ENCODE data around the gene MGMT. TPM values are rescaled to one million over a fixed set of nuclear protein-coding genes. Genes with fewer than 3 reads are reported as not detected.

Gene MGMT
- total and polyA plus RNA-seq, 2 donors (not counting 1 experiment from before 2014, with no cell fraction given), result 1.9 to 29.1 TPM

- Histone ChIP-seq H2AFZ (ENCODE audit: low read length) (no peak overlapping the region), H3K9ac (ENCODE audit: insufficient read depth, low read length) (no peak overlapping the region), H3K27me3 (ENCODE audit: control insufficient read depth, insufficient read depth, low read length) (no peaks in the 10 kb centered on the region), H3K4me2 (ENCODE audit: extremely low read depth, insufficient read depth, low read length) (no peak overlapping the region), H3K79me2 (ENCODE audit: control insufficient read depth, insufficient read depth, low read length) (no peaks in the 10 kb centered on the region), H3K9me3 (ENCODE audit: control insufficient read depth, insufficient read depth, low read depth, low read length) (no peaks in the 10 kb centered on the region), H3K4me1 (ENCODE audit: control insufficient read depth, extremely low read depth, insufficient read depth, low read length) (no peaks in the 10 kb centered on the region), H3K27ac (ENCODE audit: insufficient read depth, low read length) (no peak overlapping the region), H3K36me3 (ENCODE audit: control insufficient read depth, insufficient read depth, low read length) (no peaks in the 10 kb centered on the region), H4K20me1 (ENCODE audit: control insufficient read depth, extremely low read depth, insufficient read depth, low read length) (no peaks in the 10 kb centered on the region), H3K4me3 (replicated peaks in 1 of 4; ENCODE audit: control extremely low read depth in 1 of 4, insufficient read depth in 1 of 4, low read depth in 3 of 4, low read length in 4 of 4) (no peak overlapping the region)
- no peak for DNase-seq (ENCODE audit: low read depth in 2 of 2)
- TF ChIP-seq, protein P1, sequence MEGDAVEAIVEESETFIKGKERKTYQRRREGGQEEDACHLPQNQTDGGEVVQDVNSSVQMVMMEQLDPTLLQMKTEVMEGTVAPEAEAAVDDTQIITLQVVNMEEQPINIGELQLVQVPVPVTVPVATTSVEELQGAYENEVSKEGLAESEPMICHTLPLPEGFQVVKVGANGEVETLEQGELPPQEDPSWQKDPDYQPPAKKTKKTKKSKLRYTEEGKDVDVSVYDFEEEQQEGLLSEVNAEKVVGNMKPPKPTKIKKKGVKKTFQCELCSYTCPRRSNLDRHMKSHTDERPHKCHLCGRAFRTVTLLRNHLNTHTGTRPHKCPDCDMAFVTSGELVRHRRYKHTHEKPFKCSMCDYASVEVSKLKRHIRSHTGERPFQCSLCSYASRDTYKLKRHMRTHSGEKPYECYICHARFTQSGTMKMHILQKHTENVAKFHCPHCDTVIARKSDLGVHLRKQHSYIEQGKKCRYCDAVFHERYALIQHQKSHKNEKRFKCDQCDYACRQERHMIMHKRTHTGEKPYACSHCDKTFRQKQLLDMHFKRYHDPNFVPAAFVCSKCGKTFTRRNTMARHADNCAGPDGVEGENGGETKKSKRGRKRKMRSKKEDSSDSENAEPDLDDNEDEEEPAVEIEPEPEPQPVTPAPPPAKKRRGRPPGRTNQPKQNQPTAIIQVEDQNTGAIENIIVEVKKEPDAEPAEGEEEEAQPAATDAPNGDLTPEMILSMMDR (conservative IDR thresholded peaks at IDR 0.05 in 1 of 2, IDR thresholded peaks at IDR 0.05 in 1 of 2; ENCODE audit: low read depth in 1 of 2, low read length in 2 of 2), result no peak
- no peak for TF ChIP-seq EZH2 (IDR thresholded peaks at IDR 0.05; ENCODE audit: low read length, missing control alignments)
These were observed 259.0 kb downstream of the MGMT start for GRCh38 chr10:129725890-129726631.

DNA sequence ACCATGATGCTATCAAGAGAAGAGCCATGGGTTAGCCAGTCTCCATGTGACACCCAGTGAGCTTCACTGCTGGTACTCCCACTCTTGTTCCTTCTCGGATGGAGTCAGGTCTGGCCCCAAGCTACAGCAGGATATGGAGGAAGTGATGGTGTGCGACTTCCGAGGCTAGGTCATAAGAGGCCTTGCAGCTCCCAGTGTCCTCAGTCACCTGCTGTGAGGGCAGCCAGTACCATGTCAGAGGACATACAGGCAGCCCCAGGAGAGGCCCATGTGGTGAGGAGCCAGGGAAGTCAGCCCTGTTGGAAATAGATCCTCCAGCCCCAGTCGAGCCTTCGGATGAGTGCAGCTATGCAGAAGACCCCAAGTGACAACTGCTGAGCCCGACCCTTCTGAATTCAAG, 260.0 kb downstream of the MGMT start:
- H3K9ac ChIP-seq (ENCODE audit: insufficient read depth, low read length), result no peak overlapping the region
- no peaks in the 10 kb centered on the region for H3K36me3 ChIP-seq (ENCODE audit: control insufficient read depth, insufficient read depth, low read length)
- H3K4me1 ChIP-seq (ENCODE audit: control insufficient read depth, extremely low read depth, insufficient read depth, low read length), result no peaks in the 10 kb centered on the region
- TF ChIP-seq EZH2 (IDR thresholded peaks at IDR 0.05; ENCODE audit: low read length, missing control alignments), result no peak
- TF ChIP-seq, protein P1 (conservative IDR thresholded peaks at IDR 0.05 in 1 of 2, IDR thresholded peaks at IDR 0.05 in 1 of 2; ENCODE audit: low read depth in 1 of 2, low read length in 2 of 2), result no peak
- no peak overlapping the region for H3K4me3 ChIP-seq (replicated peaks in 1 of 4; ENCODE audit: control extremely low read depth in 1 of 4, insufficient read depth in 1 of 4, low read depth in 3 of 4, low read length in 4 of 4)
- no peak for DNase-seq (ENCODE audit: low read depth in 2 of 2)
- H2AFZ ChIP-seq (ENCODE audit: low read length), result no peak overlapping the region
- no peaks in the 10 kb centered on the region for H3K27me3 ChIP-seq (ENCODE audit: control insufficient read depth, insufficient read depth, low read length)
- H3K27ac ChIP-seq (ENCODE audit: insufficient read depth, low read length), result no peak overlapping the region
- no peaks in the 10 kb centered on the region for H3K9me3 ChIP-seq (ENCODE audit: control insufficient read depth, insufficient read depth, low read depth, low read length)
- H3K79me2 ChIP-seq (ENCODE audit: control insufficient read depth, insufficient read depth, low read length), result no peaks in the 10 kb centered on the region
- no peak overlapping the region for H3K4me2 ChIP-seq (ENCODE audit: extremely low read depth, insufficient read depth, low read length)
- no peaks in the 10 kb centered on the region for H4K20me1 ChIP-seq (ENCODE audit: control insufficient read depth, extremely low read depth, insufficient read depth, low read length)

DNA sequence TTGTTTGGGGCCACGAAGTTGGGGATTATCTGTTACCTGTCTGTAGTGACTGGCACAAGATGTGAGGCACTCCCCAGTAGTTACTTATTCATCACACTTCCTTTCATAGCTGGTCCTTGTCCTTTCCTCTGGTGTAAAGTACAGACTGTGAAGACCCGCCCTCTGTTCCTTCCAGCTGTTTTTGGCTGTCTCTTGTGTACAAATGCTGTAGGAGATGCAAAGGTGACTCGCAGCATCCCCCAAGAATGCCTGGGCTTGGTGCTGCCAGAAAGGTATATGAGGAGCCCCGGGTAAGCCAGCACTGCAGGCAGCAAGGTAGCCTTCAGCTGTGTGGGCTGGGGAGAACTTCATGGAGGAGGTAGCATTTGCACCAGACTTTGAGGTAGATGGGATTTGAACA, 260.5 kb downstream of the MGMT start:
- Histone ChIP-seq H3K9me3 (ENCODE audit: control insufficient read depth, insufficient read depth, low read depth, low read length) (no peaks in the 10 kb centered on the region), H3K4me3 (replicated peaks in 1 of 4; ENCODE audit: control extremely low read depth in 1 of 4, insufficient read depth in 1 of 4, low read depth in 3 of 4, low read length in 4 of 4) (no peak overlapping the region), H4K20me1 (ENCODE audit: control insufficient read depth, extremely low read depth, insufficient read depth, low read length) (no peaks in the 10 kb centered on the region), H3K27ac (ENCODE audit: insufficient read depth, low read length) (no peak overlapping the region), H3K27me3 (ENCODE audit: control insufficient read depth, insufficient read depth, low read length) (no peaks in the 10 kb centered on the region), H2AFZ (ENCODE audit: low read length) (no peak overlapping the region), H3K36me3 (ENCODE audit: control insufficient read depth, insufficient read depth, low read length) (no peaks in the 10 kb centered on the region), H3K79me2 (ENCODE audit: control insufficient read depth, insufficient read depth, low read length) (no peaks in the 10 kb centered on the region), H3K4me1 (ENCODE audit: control insufficient read depth, extremely low read depth, insufficient read depth, low read length) (no peaks in the 10 kb centered on the region), H3K9ac (ENCODE audit: insufficient read depth, low read length) (no peak overlapping the region), H3K4me2 (ENCODE audit: extremely low read depth, insufficient read depth, low read length) (no peak overlapping the region)
- TF ChIP-seq, protein P1 (conservative IDR thresholded peaks at IDR 0.05 in 1 of 2, IDR thresholded peaks at IDR 0.05 in 1 of 2; ENCODE audit: low read depth in 1 of 2, low read length in 2 of 2), result no peak
- TF ChIP-seq EZH2 (IDR thresholded peaks at IDR 0.05; ENCODE audit: low read length, missing control alignments), result no peak
- DNase-seq (ENCODE audit: low read depth in 2 of 2), result no peak

All from fibroblast of lung (primary cell).